AG04450 (cell line): Measurements from ENCODE around the gene SORCS2. TPM values are rescaled to one million over a fixed set of nuclear protein-coding genes. Genes with fewer than 3 reads are reported as not detected.

Source experiments
- CTCF ChIA-PET: fragments of 300-600, 350-600 bp; formaldehyde crosslinking; extraction: SDS; loops from one replicate; lab custom pipeline; 2022; ENCODE audit warnings: antibody characterized with exemption, inconsistent platforms; lab: Charles Lee
- POLR2A ChIA-PET: fragments of 350-600 bp; formaldehyde crosslinking; extraction: SDS; loops from one replicate; lab custom pipeline; 2021; ENCODE audit warnings: antibody characterized with exemption, inconsistent platforms; lab: Yijun Ruan, JAX
- DNase-seq: peaks from one replicate; pipeline ENCODE4 v3.0.0-alpha.2; 2011; ENCODE audit warnings: low read depth, low spot score
- H3K27ac ChIP-seq: one replicate; pipeline ENCODE4 v1.5.1; 2012; ENCODE audit warnings: low read depth, low read length, control low read depth
- H3K27me3 ChIP-seq: one replicate; pipeline ENCODE4 v1.6.0; 2012; ENCODE audit warnings: low read length; ENCODE audit not compliant: control insufficient read depth, insufficient read depth
- H3K4me3 ChIP-seq: 2 replicates; pipeline ENCODE4 v1.5.1; 2011; ENCODE audit warnings: mild to moderate bottlenecking, low read depth, low read length, control low read depth
- H3K9me3 ChIP-seq: 2 replicates; pipeline ENCODE4 v1.5.1; 2012; ENCODE audit warnings: low read length; ENCODE audit not compliant: control insufficient read depth, insufficient read depth
- polyA plus RNA-seq: library from polyadenylated mRNA; depleted of rRNA; stranded (reverse); fragments of >200 nt; gene quantifications from 2 replicates; pipeline ENCODE4 v1.2.3, GENCODE V29; 2011
- TF ChIP-seq, protein P1 (sequence below): IDR thresholded peaks from 2 replicates; pipeline ENCODE4 v1.5.1; 2011; ENCODE audit warnings: low read depth, low read length, control low read depth, inconsistent platforms

SORCS2 gene
- polyA plus RNA-seq, 1 experiment = 0.29 TPM

DNA sequence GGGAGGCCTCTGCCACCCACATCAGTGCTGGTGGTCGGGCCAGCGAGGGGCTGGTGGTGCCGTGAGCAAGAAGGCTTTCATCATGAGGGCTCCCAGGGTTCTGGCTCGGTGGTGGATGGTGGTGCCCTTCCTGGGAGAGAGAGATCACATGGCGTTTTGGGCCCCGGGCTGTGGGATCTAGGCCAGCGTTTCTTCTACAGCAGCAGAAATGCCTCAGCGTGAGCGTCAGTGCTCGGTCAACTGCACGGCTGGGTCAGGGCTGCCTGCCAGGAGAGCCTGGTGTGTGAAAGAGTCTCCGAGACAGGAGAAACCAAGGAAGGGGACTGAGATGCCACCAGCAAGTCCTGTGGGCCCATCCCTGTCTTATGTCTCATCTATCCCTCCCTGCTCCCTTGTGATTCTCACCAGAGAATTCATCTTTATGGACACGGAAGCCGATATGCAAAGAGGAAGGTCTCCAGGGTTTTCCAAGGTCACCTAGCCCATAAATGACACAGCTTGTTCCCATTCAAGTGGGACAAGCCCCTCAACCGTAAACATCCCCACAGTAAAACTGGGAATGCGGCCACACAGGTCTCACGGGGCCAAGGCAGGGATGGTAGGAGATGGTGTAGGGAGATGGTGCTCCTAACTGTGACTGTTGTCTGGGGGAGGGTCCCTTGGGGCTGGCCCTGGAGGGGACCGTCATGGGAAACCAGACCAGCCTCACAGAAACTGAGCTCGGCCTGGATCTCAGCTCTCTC lies 99.2 kb downstream of the SORCS2 start:
- CTCF ChIA-PET = no interaction called here
- no peaks in the 10 kb centered on the region; the same call in 1 of the 2 replicates for H3K9me3 ChIP-seq
- DNase-seq = no peak
- no peak overlapping the region for H3K4me3 ChIP-seq
- POLR2A ChIA-PET = no interaction called here
- TF ChIP-seq, protein P1, sequence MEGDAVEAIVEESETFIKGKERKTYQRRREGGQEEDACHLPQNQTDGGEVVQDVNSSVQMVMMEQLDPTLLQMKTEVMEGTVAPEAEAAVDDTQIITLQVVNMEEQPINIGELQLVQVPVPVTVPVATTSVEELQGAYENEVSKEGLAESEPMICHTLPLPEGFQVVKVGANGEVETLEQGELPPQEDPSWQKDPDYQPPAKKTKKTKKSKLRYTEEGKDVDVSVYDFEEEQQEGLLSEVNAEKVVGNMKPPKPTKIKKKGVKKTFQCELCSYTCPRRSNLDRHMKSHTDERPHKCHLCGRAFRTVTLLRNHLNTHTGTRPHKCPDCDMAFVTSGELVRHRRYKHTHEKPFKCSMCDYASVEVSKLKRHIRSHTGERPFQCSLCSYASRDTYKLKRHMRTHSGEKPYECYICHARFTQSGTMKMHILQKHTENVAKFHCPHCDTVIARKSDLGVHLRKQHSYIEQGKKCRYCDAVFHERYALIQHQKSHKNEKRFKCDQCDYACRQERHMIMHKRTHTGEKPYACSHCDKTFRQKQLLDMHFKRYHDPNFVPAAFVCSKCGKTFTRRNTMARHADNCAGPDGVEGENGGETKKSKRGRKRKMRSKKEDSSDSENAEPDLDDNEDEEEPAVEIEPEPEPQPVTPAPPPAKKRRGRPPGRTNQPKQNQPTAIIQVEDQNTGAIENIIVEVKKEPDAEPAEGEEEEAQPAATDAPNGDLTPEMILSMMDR = no peak
- H3K27ac ChIP-seq = no peak overlapping the region
- H3K27me3 ChIP-seq = peaks cover 34% of the 10 kb centered on the region

GRCh38 chr4:7293703-7294102 lies 101.4 kb downstream of the SORCS2 start:
- POLR2A ChIA-PET = no interaction called here
- H3K4me3 ChIP-seq = no peak overlapping the region
- H3K27ac ChIP-seq = no peak overlapping the region
- H3K27me3 ChIP-seq = peaks cover 21% of the 10 kb centered on the region
- H3K9me3 ChIP-seq = no peaks in the 10 kb centered on the region; the same call in 1 of the 2 replicates
- CTCF ChIA-PET = interaction anchor here (3.5 kb wide), 1 partner anchor 102 kb away, joined by 31 read pairs; the partner anchor contains the start of gene SORCS2
- DNase-seq = no peak
- TF ChIP-seq, protein P1 = no peak

- Histone ChIP-seq H3K27me3 (peaks cover 21% of the 10 kb centered on the region), H3K27ac (no peak overlapping the region), H3K4me3 (no peak overlapping the region), H3K9me3 (no peaks in the 10 kb centered on the region; the same call in 1 of the 2 replicates)
- DNase-seq = no peak
- ChIA-PET CTCF (interaction anchor here (3.5 kb wide), 1 partner anchor 103 kb away, joined by 31 read pairs; the partner anchor contains the start of gene SORCS2), POLR2A (interaction anchor here (0.6 kb wide), 1 partner anchor 10 kb away, joined by 10 read pairs; no protein-coding TSS in a partner anchor)
- TF ChIP-seq, protein P1 = no peak
These were observed 101.9 kb downstream of the SORCS2 start for GRCh38 chr4:7294176-7294756.

GRCh38 chr4:7295197-7295910 lies 103.0 kb downstream of the SORCS2 start:
- DNase-seq = no peak
- POLR2A ChIA-PET = no interaction called here
- CTCF ChIA-PET = interaction anchor here (0.8 to 3.5 kb wide), 4 partner anchors 19 to 104 kb away, joined by 3 to 31 read pairs (median 8); partner anchors contain the start of gene SORCS2

More at GRCh38 chr4:7295197-7295910, 103.0 kb downstream of the SORCS2 start:
- TF ChIP-seq, protein P1 = no peak
- H3K27ac ChIP-seq = no peak overlapping the region
- H3K9me3 ChIP-seq = no peaks in the 10 kb centered on the region; the same call in 1 of the 2 replicates
- H3K4me3 ChIP-seq = no peak overlapping the region
- H3K27me3 ChIP-seq = peaks cover 20% of the 10 kb centered on the region
